SK-N-MC (cell line): ENCODE measurements around the gene IMMP2L.

Experiments
- EZH2 ChIP-seq: fragments of 200-600 bp; sonication (generic); IDR thresholded peaks from one replicate; pipeline ENCODE4 v1.6.1; 2017; ENCODE audit warnings: antibody characterized with exemption
- FOXP2 ChIP-seq: optimal IDR thresholded peaks from 2 replicates; pipeline ENCODE3; 2011; ENCODE audit warnings: mild to moderate bottlenecking, moderate library complexity; ENCODE audit not compliant: insufficient read depth; ENCODE audit errors: extremely low read length, control extremely low read depth
- POLR2AphosphoS5 ChIP-seq: IDR thresholded peaks from 2 replicates; pipeline ENCODE4 v1.6.1; 2012; ENCODE audit warnings: mild to moderate bottlenecking, low read depth, low read length, borderline replicate concordance

GRCh38 chr7:111175908-111176441, 386.3 kb downstream of the IMMP2L start:
- TF ChIP-seq POLR2AphosphoS5 (no peak), EZH2 (no peak), FOXP2 (no peak)
